ENCODE measurements around the gene TPST2. TPM values are rescaled to one million over a fixed set of nuclear protein-coding genes. Genes with fewer than 3 reads are reported as not detected.

The TPST2 gene
- total RNA-seq, 4 donors from 2014 or later, result 27.2 to 40.6 (median 32.5) TPM

DNA sequence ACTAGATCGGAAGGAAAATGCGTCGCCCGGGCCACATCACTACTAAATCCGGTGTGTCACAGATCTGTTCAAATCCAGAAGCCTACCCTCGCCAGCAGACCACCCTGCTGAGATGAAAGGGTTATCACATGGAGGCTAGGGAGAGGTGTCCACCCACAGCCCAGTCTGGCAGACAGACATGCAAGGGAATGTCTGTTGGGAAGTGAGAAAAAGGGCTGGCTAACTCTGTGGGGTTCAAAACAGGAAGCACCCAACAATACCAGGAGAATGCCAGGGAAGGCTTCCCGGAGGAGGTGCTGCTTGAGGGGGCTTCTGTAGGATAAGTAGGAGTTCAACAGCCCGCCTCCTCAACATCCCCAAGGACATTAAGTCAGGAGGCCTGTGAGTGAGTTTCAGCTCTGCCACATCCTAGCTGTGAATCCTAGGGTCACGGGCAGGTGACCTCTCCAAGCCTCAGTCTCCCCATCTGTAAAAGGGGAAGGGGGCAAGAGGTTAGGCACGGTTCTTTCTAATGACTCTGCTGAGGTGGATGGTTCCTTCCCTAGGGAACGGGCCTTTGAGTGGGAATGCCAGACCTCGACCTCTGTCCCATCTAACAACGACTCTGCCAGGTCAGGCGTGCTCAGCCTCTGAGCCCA, 1.1 kb downstream of the TPST2 start:
- TF ChIP-seq POLR2A (IDR thresholded peaks at IDR 0.05), result no peak
- DNase-seq, result no peak
- 68 to 76% methylated on average over 10 to 11 of the region's 14 CpGs for WGBS, 2 donors
- Histone ChIP-seq H3K27ac (peak overlapping the region; percentile 90 to 93 (median 91)), H3K9me3 (no peaks in the 10 kb centered on the region), H3K4me1 (peaks cover 15 to 64% (median 45%) of the 10 kb centered on the region in 3 donors), H3K36me3 (no peaks in the 10 kb centered on the region), H3K27me3 (no peaks in the 10 kb centered on the region), H3K4me3 (peak overlapping the region; percentile 80 to 98 (median 80))
- intact Hi-C loops (cut with DNase I), result no loop called here

DNA sequence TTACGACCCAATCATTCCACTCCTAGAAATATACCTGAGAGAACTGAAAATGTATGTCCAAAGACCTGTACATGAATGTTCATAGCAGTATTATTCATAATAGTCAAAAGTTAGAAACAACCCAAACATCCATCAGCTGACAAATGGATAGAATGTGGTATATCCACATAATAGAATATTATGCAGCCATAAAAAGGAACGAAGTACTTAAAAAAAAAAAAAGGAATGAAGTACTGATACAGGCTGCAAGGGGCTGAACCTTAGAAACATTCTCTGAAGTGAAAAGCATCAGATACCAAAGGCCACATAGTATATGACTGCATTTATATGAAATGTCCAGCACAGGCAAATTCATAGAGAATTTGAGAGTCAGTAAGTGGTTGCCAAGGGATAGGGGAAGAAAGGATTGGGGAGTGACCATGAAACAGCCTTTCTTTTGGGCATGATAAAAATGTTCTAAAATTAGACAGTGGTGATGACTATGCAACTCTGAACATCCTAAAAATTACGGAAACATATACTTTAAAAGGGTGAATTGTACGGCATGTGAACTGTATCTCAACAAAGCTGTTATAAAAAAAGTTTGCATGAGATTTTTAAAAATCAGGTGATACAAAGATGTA, 1.8 kb downstream of the TPST2 start:
- Histone ChIP-seq H3K27ac (no peak overlapping the region), H3K9me3 (no peaks in the 10 kb centered on the region), H3K4me1 (peaks cover 15 to 64% (median 45%) of the 10 kb centered on the region in 3 donors), H3K36me3 (no peaks in the 10 kb centered on the region), H3K27me3 (no peaks in the 10 kb centered on the region), H3K4me3 (peak overlapping the region in 2 of 4 donors; percentile 80)
- intact Hi-C loops (cut with DNase I), result no loop called here
- TF ChIP-seq, protein P1, sequence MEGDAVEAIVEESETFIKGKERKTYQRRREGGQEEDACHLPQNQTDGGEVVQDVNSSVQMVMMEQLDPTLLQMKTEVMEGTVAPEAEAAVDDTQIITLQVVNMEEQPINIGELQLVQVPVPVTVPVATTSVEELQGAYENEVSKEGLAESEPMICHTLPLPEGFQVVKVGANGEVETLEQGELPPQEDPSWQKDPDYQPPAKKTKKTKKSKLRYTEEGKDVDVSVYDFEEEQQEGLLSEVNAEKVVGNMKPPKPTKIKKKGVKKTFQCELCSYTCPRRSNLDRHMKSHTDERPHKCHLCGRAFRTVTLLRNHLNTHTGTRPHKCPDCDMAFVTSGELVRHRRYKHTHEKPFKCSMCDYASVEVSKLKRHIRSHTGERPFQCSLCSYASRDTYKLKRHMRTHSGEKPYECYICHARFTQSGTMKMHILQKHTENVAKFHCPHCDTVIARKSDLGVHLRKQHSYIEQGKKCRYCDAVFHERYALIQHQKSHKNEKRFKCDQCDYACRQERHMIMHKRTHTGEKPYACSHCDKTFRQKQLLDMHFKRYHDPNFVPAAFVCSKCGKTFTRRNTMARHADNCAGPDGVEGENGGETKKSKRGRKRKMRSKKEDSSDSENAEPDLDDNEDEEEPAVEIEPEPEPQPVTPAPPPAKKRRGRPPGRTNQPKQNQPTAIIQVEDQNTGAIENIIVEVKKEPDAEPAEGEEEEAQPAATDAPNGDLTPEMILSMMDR (IDR thresholded peaks at IDR 0.05), result no peak
- TF ChIP-seq POLR2A (IDR thresholded peaks at IDR 0.05), result no peak
- 80 to 83% methylated on average over 4 of the region's 4 CpGs for WGBS, 2 donors
- no peak for DNase-seq

DNA sequence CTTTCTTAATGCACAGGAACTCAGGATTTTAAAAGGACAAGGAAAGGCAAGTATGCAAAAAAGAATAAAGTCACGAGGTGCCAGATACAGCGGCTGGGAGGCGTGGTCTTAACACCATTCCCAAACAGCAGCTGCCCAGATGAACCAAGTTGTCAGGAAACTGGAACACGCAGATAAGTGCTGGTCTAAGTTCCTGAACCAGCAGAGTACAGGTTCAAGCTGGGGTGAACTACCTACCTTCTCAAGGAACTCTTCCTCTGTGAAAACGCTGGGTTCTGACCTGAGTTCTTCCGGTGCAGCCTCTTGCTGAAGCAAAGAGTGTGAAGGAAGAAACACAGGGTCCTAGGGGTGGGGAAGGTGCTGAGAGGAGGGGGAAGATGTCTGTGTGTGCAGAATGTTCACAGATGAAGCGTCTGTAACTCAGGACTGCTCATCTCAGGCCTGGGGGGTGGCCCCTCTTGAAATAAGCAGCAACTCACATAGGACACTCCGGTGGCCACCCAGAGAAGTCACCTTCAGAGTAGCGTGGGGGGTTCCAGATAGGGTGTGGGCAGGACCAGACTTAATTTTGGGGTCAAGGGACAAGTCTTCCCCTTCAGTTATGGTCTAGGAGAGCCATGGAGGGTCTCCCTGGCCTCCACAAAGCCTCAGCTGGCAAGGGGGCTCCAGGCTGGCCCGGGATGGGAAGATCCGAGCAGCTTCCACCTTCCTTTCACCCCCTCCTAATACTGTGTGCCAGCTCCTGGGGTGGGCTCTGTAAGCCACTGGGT, 3.2 kb downstream of the TPST2 start:
- no peak for DNase-seq
- intact Hi-C loops (cut with DNase I), result no loop called here
- peaks cover 15 to 56% (median 34%) of the 10 kb centered on the region in 3 donors for H3K4me1 ChIP-seq
- H3K4me3 ChIP-seq, result no peak overlapping the region
- TF ChIP-seq POLR2A (IDR thresholded peaks at IDR 0.05), result no peak
- TF ChIP-seq, protein P1 (IDR thresholded peaks at IDR 0.05), result no peak
- H3K36me3 ChIP-seq, result peaks cover 0 to 11% (median 9%) of the 10 kb centered on the region in 3 donors
- peak overlapping the region; percentile 8 to 66 (median 48) for H3K27ac ChIP-seq
- no peaks in the 10 kb centered on the region for H3K9me3 ChIP-seq
- 56 to 61% methylated on average over 11 of the region's 11 CpGs for WGBS, 2 donors
- H3K27me3 ChIP-seq, result no peaks in the 10 kb centered on the region

DNA sequence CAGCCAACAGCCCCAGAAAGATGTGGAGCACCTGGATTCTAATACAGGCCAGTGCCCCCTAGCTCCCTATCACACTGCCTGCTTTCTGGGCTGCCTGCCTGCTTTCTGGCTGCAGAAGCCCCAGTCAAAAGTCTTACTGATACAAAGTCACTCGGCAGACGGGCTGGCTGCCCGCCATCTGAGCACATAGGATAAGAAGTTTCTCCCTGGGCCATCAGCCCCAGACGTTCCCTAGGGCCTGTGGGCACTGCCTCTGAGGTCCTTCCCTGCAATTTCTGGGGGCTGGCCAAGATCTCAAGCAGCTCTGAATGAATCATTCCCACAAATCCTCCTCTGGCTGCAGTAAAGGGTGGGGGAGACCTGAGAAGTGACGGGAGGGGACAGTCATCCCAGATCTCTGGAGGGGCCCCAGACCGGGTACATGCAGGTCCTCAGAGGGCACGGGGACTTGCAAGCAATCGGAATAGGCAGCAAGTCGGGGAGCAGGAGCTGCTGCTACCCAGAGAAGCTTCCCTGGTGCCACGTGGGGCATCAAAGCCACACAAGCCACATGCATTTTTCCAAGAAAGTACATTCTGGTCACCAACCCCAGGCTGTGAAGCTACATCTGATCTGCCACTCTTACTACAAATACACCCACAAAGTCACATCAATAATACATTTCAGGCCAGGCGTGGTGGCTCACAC, 4.7 kb downstream of the TPST2 start:
- H3K4me3 ChIP-seq, result no peak overlapping the region
- DNase-seq, result no peak

DNA sequence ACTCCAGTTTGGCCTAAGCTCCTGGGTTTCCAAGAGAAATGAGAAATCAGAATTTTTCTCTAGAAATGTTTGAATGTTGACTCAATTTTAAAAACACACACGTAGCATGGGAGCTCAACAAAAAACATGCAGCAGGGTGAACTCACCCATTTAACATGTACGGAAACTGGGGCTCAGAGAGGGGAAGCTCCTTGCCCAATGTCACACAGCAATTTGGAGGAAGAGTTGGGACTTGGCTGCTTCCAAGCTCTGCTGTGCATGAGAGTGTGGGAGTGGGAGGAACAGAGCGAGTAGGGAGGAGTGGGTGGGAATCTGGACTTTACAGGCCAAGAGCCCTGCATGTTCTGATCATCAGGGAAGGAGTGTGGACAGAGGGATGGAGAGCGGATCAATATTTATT, 5.9 kb downstream of the TPST2 start:
- TF ChIP-seq POLR2A (IDR thresholded peaks at IDR 0.05), result no peak
- TF ChIP-seq, protein P1 (IDR thresholded peaks at IDR 0.05), result no peak
- Histone ChIP-seq H3K9me3 (no peaks in the 10 kb centered on the region), H3K27ac (no peak overlapping the region), H3K4me3 (no peak overlapping the region), H3K36me3 (peaks cover 0 to 18% (median 9%) of the 10 kb centered on the region in 3 donors), H3K27me3 (no peaks in the 10 kb centered on the region), H3K4me1 (peaks cover 15 to 57% (median 31%) of the 10 kb centered on the region in 3 donors)
- 75 to 91% methylated on average over 3 to 4 of the region's 4 CpGs for WGBS, 2 donors
- intact Hi-C loops (cut with DNase I), result no loop called here
- DNase-seq, result no peak

More for the DNA sequence above, 4.7 kb downstream of the TPST2 start:
- intact Hi-C loops (cut with DNase I), result no loop called here
- TF ChIP-seq POLR2A (IDR thresholded peaks at IDR 0.05), result no peak
- TF ChIP-seq, protein P1 (IDR thresholded peaks at IDR 0.05), result no peak
- Histone ChIP-seq H3K36me3 (peaks cover 0 to 18% (median 9%) of the 10 kb centered on the region in 3 donors), H3K9me3 (no peaks in the 10 kb centered on the region), H3K4me1 (peaks cover 15 to 50% (median 28%) of the 10 kb centered on the region in 3 donors), H3K27ac (peak overlapping the region in 1 of 4 donors; percentile 12), H3K27me3 (no peaks in the 10 kb centered on the region)
- 24 to 47% methylated on average over 9 of the region's 11 CpGs for WGBS, 2 donors

All from esophagus squamous epithelium (tissue), 5 donors.